ENCODE measurements around the gene CDH23. TPM values are rescaled to one million over a fixed set of nuclear protein-coding genes. Genes with fewer than 3 reads are reported as not detected.

CDH23 gene
- total RNA-seq, 1 experiment from 2014 or later: 0.02 TPM

DNA sequence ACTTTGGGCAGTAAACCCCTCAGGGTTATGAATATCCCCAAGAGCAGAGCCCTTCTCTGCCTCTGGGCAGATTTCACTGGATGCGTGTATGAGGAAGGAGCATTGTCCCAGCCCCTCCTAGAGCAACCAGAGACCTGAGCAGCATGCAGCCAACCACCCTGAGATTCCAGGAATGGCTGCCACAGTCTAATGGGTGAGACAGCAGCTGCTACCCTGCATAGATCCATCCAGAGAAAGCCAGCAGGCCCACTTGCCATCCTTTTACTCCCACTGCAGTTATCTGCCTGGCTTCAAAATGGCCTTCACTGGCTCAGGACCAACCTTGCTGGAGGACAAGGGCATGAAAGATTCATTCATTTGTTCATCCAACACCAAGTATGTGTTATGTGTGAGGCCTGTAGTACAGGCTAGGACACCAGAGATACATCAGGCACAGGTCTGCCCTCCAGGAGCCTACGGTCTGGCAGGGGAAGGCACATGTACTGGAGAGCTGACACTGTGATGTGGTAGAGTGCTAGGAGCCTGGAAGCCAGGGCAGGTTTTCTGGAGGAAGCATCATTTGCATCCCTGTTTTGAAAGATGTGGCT is 349.0 kb downstream of the CDH23 start:
- Histone ChIP-seq H3K36me3 (no peaks in the 10 kb centered on the region), H3K27me3 (no peaks in the 10 kb centered on the region), H3K9me3 (replicated peaks) (no peaks in the 10 kb centered on the region), H3K4me1 (no peaks in the 10 kb centered on the region), H3K27ac (no peak overlapping the region), H3K4me3 (no peak overlapping the region)
- no peak for DNase-seq

DNA sequence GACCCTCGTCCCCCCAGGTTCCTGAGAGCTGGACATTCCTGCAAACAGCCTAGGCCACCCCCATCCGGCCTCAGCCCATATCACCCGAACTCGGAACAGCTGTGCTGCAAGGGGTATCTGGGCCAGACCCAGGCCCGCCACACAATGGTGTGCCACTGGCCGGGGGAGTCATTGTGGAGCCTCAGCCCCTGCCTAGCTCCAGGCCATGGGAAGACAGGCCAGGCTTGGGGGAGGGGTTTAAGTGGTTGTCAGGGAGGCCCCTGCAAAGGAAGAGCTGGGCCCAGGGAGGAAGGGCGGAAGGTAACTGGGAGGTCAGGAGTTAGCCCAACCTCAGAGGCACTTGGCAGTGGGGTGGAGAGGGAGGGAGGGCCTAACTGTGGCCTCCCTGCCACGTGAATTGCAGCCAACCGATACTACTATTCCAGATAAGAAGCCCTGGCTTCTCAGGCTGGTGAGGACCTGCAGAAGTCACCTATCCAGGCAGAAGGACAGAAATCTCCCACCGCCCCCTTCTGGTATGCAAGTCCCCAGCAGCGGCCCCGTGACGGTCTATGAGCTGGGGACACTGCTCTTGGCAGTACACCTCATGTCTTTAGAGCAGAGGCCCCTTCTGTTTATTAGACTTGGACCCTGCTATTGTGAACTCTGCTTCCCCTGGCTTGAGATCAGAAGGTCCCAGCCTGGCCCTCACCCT is 349.8 kb downstream of the CDH23 start:
- Histone ChIP-seq H3K9me3 (replicated peaks) (no peaks in the 10 kb centered on the region), H3K27me3 (no peaks in the 10 kb centered on the region), H3K4me1 (no peaks in the 10 kb centered on the region), H3K4me3 (no peak overlapping the region), H3K36me3 (no peaks in the 10 kb centered on the region), H3K27ac (no peak overlapping the region)
- DNase-seq: no peak

GRCh38 chr10:71747039-71747531 is 350.4 kb downstream of the CDH23 start:
- Histone ChIP-seq H3K36me3 (no peaks in the 10 kb centered on the region), H3K4me3 (no peak overlapping the region), H3K27me3 (no peaks in the 10 kb centered on the region), H3K4me1 (no peaks in the 10 kb centered on the region), H3K27ac (no peak overlapping the region), H3K9me3 (replicated peaks) (no peaks in the 10 kb centered on the region)
- no peak for DNase-seq

- Histone ChIP-seq H3K27ac (no peak overlapping the region), H3K36me3 (no peaks in the 10 kb centered on the region), H3K9me3 (replicated peaks) (no peaks in the 10 kb centered on the region), H3K4me3 (no peak overlapping the region), H3K4me1 (no peaks in the 10 kb centered on the region), H3K27me3 (no peaks in the 10 kb centered on the region)
- no peak for DNase-seq
Observed at GRCh38 chr10:71747551-71748523, 351.1 kb downstream of the CDH23 start.

GRCh38 chr10:71748671-71749191 is 352.0 kb downstream of the CDH23 start:
- no peak for DNase-seq
- Histone ChIP-seq H3K4me1 (no peaks in the 10 kb centered on the region), H3K4me3 (no peak overlapping the region), H3K27me3 (no peaks in the 10 kb centered on the region), H3K36me3 (no peaks in the 10 kb centered on the region), H3K9me3 (replicated peaks) (no peaks in the 10 kb centered on the region), H3K27ac (no peak overlapping the region)

DNA sequence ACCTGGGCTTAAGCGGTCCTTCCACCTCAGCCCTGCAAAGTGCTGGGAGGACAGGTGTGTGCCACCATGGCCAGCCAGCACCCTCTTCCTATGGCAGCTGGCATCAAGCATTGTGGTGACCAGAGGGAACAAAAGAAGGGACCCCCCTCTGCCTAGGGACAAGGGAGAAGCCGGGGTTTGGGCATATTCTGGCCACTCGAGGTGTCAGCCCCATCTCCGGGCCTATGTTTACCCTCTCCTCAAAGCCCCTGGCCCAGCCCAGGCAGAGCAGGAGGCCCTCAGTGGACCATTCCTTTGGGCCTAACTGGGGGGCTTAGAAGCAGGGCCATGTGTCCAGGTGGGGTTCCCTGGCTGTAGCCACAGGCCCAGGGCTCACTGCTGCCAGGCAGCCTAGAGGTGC is 352.7 kb downstream of the CDH23 start:
- H3K4me1 ChIP-seq: no peaks in the 10 kb centered on the region
- no peak overlapping the region for H3K27ac ChIP-seq
- H3K27me3 ChIP-seq: no peaks in the 10 kb centered on the region
- H3K9me3 ChIP-seq (replicated peaks): no peaks in the 10 kb centered on the region
- H3K4me3 ChIP-seq: no peak overlapping the region
- DNase-seq: no peak
- no peaks in the 10 kb centered on the region for H3K36me3 ChIP-seq

GRCh38 chr10:71750124-71750841 is 353.6 kb downstream of the CDH23 start:
- H3K27me3 ChIP-seq: no peaks in the 10 kb centered on the region
- H3K4me3 ChIP-seq: no peak overlapping the region
- H3K4me1 ChIP-seq: no peaks in the 10 kb centered on the region; the same call in 1 of the 2 replicates
- H3K36me3 ChIP-seq: no peaks in the 10 kb centered on the region
- H3K27ac ChIP-seq: no peak overlapping the region
- H3K9me3 ChIP-seq (replicated peaks): no peaks in the 10 kb centered on the region
- no peak for DNase-seq

DNA sequence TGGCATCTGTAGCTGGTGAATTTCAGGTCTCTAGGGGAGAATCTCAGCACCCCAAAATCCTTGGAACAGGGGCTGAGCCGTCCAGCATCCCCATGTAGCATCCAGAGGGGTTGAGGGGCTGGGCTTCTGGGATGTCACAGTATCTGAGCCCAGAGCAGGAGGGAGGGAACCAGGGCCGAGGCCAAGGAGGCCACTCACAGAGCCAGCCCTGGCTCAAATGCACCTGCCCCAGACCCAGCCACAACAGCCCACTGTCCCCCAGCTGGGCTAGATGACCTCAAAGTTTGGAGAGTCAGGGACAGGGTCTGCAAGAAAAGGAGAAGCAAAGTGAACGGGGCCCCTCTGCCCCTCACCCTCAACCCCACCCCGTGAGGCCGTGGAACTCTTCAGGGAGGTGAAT is 354.3 kb downstream of the CDH23 start:
- no peaks in the 10 kb centered on the region for H3K9me3 ChIP-seq (replicated peaks)
- H3K36me3 ChIP-seq: no peaks in the 10 kb centered on the region
- H3K4me3 ChIP-seq: no peak overlapping the region
- no peaks in the 10 kb centered on the region for H3K27me3 ChIP-seq
- no peak for DNase-seq
- no peak overlapping the region for H3K27ac ChIP-seq
- H3K4me1 ChIP-seq: no peaks in the 10 kb centered on the region; the same call in 1 of the 2 replicates

- no peaks in the 10 kb centered on the region for H3K27me3 ChIP-seq
- no peaks in the 10 kb centered on the region for H3K36me3 ChIP-seq
- no peak overlapping the region for H3K27ac ChIP-seq
- H3K4me3 ChIP-seq: no peak overlapping the region
- H3K4me1 ChIP-seq: no peaks in the 10 kb centered on the region; the same call in 1 of the 2 replicates
- DNase-seq: no peak
- H3K9me3 ChIP-seq (replicated peaks): no peaks in the 10 kb centered on the region
Observed at GRCh38 chr10:71751515-71752224, 354.9 kb downstream of the CDH23 start.

GRCh38 chr10:71752391-71753090 is 355.8 kb downstream of the CDH23 start:
- no peaks in the 10 kb centered on the region for H3K36me3 ChIP-seq
- no peaks in the 10 kb centered on the region for H3K27me3 ChIP-seq
- H3K27ac ChIP-seq: no peak overlapping the region
- no peak for DNase-seq
- H3K4me1 ChIP-seq: no peaks in the 10 kb centered on the region; the same call in 1 of the 2 replicates
- no peak overlapping the region for H3K4me3 ChIP-seq
- H3K9me3 ChIP-seq (replicated peaks): no peaks in the 10 kb centered on the region

DNA sequence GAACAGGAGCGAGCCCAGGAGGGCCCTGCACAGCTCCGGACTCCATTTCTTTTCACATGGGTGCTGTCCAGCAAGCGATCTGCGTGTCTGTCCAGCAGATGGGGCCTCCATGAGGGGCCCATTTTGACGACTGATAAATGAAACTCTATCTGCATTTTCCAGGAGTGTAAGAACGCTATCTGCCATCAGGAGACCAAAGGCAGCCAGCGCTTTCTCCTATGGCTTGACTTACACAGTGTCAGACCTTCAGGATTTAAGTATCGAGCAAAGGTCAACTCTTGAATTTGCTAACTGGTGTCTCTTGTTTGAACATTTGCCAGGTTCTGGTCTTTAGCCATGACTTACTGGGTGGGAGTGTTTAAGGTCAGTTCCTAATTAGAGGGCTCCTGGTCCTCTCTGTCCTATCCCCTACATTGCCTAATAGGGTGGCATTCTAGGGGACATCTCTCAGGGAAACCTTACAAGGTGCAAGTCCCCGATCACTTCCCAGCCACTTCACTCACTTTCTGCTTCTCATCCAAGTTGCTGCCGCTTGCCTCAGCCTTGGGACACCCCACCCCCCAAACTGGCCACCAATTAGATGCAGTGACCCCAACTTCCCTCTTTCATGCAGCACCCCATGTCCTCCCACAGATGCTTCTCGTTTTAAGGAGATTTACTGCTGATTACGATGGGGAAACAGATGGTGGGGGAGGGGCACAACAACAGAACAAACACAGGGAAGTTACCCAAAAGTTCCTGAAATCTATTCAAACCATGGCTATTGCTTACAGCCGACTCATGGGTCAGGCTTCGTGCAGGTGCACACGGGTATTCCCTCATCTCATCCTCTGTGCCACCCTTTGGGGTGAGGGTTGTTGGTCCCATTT is 356.6 kb downstream of the CDH23 start:
- H3K9me3 ChIP-seq (replicated peaks): no peaks in the 10 kb centered on the region
- H3K36me3 ChIP-seq: no peaks in the 10 kb centered on the region
- H3K4me3 ChIP-seq: no peak overlapping the region
- H3K27ac ChIP-seq: no peak overlapping the region
- no peaks in the 10 kb centered on the region; the same call in 1 of the 2 replicates for H3K4me1 ChIP-seq
- DNase-seq: no peak
- no peaks in the 10 kb centered on the region for H3K27me3 ChIP-seq

DNA sequence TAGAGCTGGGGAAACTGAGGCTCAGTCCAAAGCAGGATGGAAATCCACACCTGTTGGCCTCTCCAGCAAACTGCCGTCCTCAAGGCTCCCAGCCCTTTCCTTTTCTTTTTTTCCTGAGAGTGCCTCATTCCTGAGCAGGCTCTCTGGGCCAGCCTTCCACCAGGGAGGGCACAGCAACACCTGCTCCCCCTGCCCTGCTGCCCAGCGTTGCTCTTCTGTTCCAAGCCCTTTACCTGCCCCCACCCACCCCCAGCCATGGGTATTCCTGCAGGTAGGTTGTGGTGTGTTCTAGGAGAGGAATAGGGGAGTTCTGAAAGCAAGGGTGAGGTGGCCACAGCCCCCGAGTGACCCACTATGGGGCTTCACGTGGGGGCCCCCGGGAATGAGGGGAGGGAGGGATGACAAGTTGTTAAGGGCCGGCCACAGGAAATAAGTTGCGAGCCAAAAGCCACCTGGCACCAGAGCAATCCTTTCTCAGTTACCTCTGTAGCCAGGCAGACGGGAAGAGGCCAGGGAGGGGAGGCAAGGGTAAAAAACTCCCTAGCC is 357.3 kb downstream of the CDH23 start:
- H3K4me3 ChIP-seq: no peak overlapping the region
- no peak overlapping the region for H3K27ac ChIP-seq
- no peak for DNase-seq
- H3K9me3 ChIP-seq (replicated peaks): no peaks in the 10 kb centered on the region
- H3K4me1 ChIP-seq: no peaks in the 10 kb centered on the region; the same call in 1 of the 2 replicates
- no peaks in the 10 kb centered on the region for H3K36me3 ChIP-seq
- no peaks in the 10 kb centered on the region for H3K27me3 ChIP-seq
